Retinal pigment epithelial cell (primary cell): ENCODE data around the gene FOXP1.

ENCODE experiments used
- DNase-seq: peaks from one replicate; pipeline ENCODE4 v3.0.0-alpha.2; 2010; ENCODE audit warnings: low read depth
- H3K4me3 ChIP-seq: 2 replicates; pipeline ENCODE4 v1.5.1; 2011; ENCODE audit warnings: mild to moderate bottlenecking, low read length, control low read depth, moderate library complexity
- CTCF ChIP-seq: conservative IDR thresholded peaks from 2 replicates; pipeline ENCODE4 v1.5.1; 2011; ENCODE audit warnings: low read depth, low read length, control low read depth, inconsistent platforms

The FOXP1 gene

GRCh38 chr3:71102111-71102983, 481.2 kb downstream of the FOXP1 start:
- H3K4me3 ChIP-seq = no peak overlapping the region
- peak; percentile 20 for DNase-seq
- TF ChIP-seq CTCF = no peak

GRCh38 chr3:71101626-71102025, 481.9 kb downstream of the FOXP1 start:
- DNase-seq = no peak
- H3K4me3 ChIP-seq = no peak overlapping the region
- no peak for TF ChIP-seq CTCF

- DNase-seq = peak; percentile 28
- no peak for TF ChIP-seq CTCF
- H3K4me3 ChIP-seq = no peak overlapping the region
Measured at GRCh38 chr3:71101014-71101413, 482.5 kb downstream of the FOXP1 start.

DNA sequence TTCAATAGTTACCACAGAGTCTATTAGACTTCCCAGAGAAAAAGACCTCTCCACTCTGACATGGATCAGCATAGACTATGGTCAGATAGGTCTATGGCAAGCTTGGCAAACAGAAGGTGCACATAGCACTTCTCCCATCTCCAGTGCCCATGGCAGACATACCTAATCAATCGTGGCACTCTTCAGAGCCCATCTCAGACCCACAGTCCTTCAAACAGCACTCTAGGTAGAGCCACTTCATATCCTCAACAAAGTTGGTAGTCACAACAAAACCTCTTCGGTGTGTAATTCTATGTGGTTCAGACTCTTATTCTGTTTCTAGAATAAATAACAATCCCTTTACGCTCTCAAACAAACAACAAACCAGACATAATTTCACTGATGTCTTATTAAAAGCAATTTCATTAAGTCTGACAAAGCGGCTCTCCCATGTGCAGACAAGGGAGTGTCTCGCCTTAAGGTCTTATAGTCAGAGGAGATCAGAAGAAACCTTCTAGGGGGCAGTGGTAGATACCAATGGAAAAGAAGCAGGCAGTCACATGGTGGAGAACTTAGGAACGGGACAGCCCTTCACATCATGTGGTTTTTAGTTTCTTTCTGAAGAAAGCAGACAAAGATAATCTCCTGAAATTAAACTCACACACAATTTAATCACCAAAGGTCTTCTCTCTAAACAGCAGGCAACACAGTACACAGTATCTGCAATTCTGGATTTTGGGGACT, 483.4 kb downstream of the FOXP1 start:
- no peak overlapping the region for H3K4me3 ChIP-seq
- DNase-seq = no peak
- TF ChIP-seq CTCF = no peak

DNA sequence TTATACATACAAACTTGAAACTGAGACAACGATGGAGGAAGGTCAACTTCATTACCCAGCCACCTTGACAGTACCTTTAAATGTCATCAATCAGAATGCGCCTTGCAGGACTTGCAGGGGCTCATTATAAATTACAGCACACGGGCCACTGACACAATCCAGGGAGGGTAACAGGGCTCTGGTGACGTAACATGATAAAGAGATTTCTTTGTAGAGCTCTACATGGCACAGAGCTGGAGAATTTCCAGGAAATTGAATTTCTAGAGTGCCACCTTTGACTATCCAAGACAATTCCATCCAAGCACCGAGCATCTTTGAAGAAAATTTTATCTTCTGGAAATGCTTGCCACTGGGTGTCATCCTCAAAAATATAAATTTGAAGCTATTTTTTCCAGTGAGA, 486.0 kb downstream of the FOXP1 start:
- no peak overlapping the region for H3K4me3 ChIP-seq
- no peak for TF ChIP-seq CTCF
- no peak for DNase-seq

DNA sequence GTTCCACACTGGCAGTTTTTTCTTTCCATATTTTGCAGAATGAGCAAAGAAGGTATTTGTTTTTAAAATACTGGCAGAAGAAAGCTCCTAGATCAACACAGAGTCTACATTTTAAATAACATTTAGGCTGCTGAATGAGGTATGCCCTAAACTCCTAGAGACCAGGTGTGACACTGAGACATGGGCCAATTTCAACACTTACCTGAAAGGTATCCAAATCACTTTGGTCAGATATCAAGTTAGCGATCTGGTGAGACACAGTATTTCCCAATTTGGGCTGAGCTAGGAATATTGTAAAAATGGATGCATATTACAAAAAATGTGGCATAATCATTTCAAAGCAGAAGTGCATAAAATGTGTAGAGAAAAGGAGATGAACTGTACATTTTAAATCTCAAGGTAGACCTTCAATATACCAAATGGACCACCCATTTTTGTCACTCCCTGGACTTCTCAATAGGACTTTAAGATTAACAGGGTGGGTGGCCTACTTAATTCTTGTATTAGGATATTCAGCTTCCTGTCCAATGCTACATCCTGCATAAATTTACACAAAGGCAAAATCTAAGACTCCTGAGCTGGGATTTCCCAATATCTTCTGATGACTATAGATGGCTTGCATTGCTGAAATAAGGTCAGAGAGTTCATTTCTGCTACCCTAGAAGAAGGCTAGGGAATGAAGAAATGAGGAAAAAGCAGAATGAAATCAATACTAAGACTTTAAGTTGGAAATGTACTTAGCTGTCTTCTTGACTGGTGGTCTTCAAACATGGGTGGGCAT, 487.8 kb downstream of the FOXP1 start:
- no peak for DNase-seq
- no peak for TF ChIP-seq CTCF
- H3K4me3 ChIP-seq = no peak overlapping the region
